Measurements from ENCODE around the gene C9orf57. TPM values are rescaled to one million over a fixed set of nuclear protein-coding genes. Genes with fewer than 3 reads are reported as not detected.
"Not testable (repeated sequence)": the region's sequence is repeated elsewhere in the genome, so short reads cannot be mapped to it uniquely, and the experiment has no call there.

C9orf57 gene
- total RNA-seq, 1 experiment from 2014 or later, result not detected

GRCh38 chr9:72089451-72090130 is 29.2 kb upstream of the C9orf57 start:
- POLR2A ChIA-PET, result no interaction called here
- Histone ChIP-seq H3K36me3 (ENCODE audit: control insufficient read depth, insufficient read depth, low read length) (no peaks in the 10 kb centered on the region), H3K9me3 (no peaks in the 10 kb centered on the region), H3K27me3 (replicated peaks; ENCODE audit: control insufficient read depth, insufficient read depth, low read length) (no peaks in the 10 kb centered on the region), H3K4me3 (ENCODE audit: low read depth, low read length) (no peak overlapping the region), H3K4me1 (no peaks in the 10 kb centered on the region)
- no peak for DNase-seq
- Mint-ChIP-seq H3K9me3 (ENCODE audit: unreplicated experiment) (no peaks in the 10 kb centered on the region), H3K27me3 (ENCODE audit: insufficient read depth, unreplicated experiment) (no peaks in the 10 kb centered on the region), H3K36me3 (ENCODE audit: insufficient read depth, unreplicated experiment) (no peaks in the 10 kb centered on the region), H3K4me1 (ENCODE audit: low read depth, unreplicated experiment) (no peaks in the 10 kb centered on the region), H3K27ac (ENCODE audit: unreplicated experiment) (no peak overlapping the region), H3K4me3 (ENCODE audit: unreplicated experiment) (no peak overlapping the region)
- intact Hi-C loops (cut with micrococcal nuclease; ENCODE audit: unreplicated experiment), result no loop called here
- BruUV-seq (replicated peaks), result no TSS peak
- TF ChIP-seq CTCF (IDR thresholded peaks at IDR 0.05; ENCODE audit: insufficient read depth in 1 of 2, low read depth in 1 of 2, low read length in 1 of 2, severe bottlenecking in 1 of 2, unreplicated experiment in 1 of 2), result no peak
- CTCF ChIA-PET, result no interaction called here

DNA sequence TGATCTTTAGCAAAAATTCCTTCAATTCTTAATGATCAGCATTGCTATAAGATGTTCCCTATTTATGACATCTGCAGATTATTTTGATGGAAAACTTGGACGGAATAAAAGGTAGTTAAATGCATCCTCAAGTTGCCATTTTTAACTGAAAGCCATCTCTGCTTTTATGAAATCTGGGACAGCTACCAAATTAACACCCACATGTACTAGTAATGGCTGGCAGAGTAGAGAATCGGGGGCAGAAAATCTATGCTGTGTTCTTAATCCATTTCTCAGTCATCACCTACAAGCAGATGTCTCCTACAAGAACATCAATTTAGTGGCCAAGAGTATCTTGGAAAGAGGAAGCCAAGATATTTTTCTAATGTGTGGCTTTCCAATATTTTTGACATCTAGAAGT is 22.1 kb upstream of the C9orf57 start:
- DNase-seq, result no peak
- H3K4me1 Mint-ChIP-seq (ENCODE audit: low read depth, unreplicated experiment), result no peaks in the 10 kb centered on the region
- no peaks in the 10 kb centered on the region for H3K27me3 Mint-ChIP-seq (ENCODE audit: insufficient read depth, unreplicated experiment)
- no peaks in the 10 kb centered on the region for H3K9me3 Mint-ChIP-seq (ENCODE audit: unreplicated experiment)
- CTCF ChIA-PET, result no interaction called here
- Histone ChIP-seq H3K4me3 (ENCODE audit: low read depth, low read length) (no peak overlapping the region), H3K36me3 (ENCODE audit: control insufficient read depth, insufficient read depth, low read length) (no peaks in the 10 kb centered on the region), H3K27me3 (replicated peaks; ENCODE audit: control insufficient read depth, insufficient read depth, low read length) (no peaks in the 10 kb centered on the region), H3K9me3 (no peaks in the 10 kb centered on the region), H3K4me1 (no peaks in the 10 kb centered on the region)
- no peak overlapping the region for H3K27ac Mint-ChIP-seq (ENCODE audit: unreplicated experiment)
- H3K36me3 Mint-ChIP-seq (ENCODE audit: insufficient read depth, unreplicated experiment), result no peaks in the 10 kb centered on the region
- intact Hi-C loops (cut with micrococcal nuclease; ENCODE audit: unreplicated experiment), result no loop called here
- no peak for TF ChIP-seq CTCF (IDR thresholded peaks at IDR 0.05; ENCODE audit: insufficient read depth in 1 of 2, low read depth in 1 of 2, low read length in 1 of 2, severe bottlenecking in 1 of 2, unreplicated experiment in 1 of 2)
- no TSS peak for BruUV-seq (replicated peaks)
- no peak overlapping the region for H3K4me3 Mint-ChIP-seq (ENCODE audit: unreplicated experiment)
- POLR2A ChIA-PET, result no interaction called here

GRCh38 chr9:72074666-72075065 is 14.3 kb upstream of the C9orf57 start:
- CTCF ChIA-PET; H3K27ac Mint-ChIP-seq (ENCODE audit: unreplicated experiment); H3K27me3 Mint-ChIP-seq (ENCODE audit: insufficient read depth, unreplicated experiment); H3K9me3 Mint-ChIP-seq (ENCODE audit: unreplicated experiment); H3K4me3 Mint-ChIP-seq (ENCODE audit: unreplicated experiment); intact Hi-C loops (cut with micrococcal nuclease; ENCODE audit: unreplicated experiment); H3K36me3 Mint-ChIP-seq (ENCODE audit: insufficient read depth, unreplicated experiment); H3K9me3 ChIP-seq; BruUV-seq (replicated peaks); H3K4me1 ChIP-seq; H3K4me3 ChIP-seq (ENCODE audit: low read depth, low read length); H3K36me3 ChIP-seq (ENCODE audit: control insufficient read depth, insufficient read depth, low read length); H3K27me3 ChIP-seq (replicated peaks; ENCODE audit: control insufficient read depth, insufficient read depth, low read length); POLR2A ChIA-PET; DNase-seq; H3K4me1 Mint-ChIP-seq (ENCODE audit: low read depth, unreplicated experiment): not testable (repeated sequence)

DNA sequence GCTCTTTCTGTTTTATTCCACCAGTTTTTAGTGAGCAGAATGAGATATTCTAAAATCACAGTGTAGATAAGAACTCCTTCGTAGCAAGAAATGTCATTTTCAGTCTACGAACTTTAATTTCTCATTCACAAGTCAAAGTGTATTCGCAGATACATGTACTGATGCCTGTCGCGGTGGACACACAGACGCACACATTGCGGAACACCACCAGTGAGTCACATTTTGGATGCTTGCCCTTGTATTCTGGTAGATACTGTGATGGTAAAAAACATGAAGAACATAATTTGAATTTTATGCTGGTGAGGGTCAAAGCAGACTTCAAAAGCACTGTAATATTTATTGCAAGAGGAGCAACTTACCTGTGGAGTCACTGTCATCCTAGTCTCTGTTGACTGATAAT is 4.7 kb upstream of the C9orf57 start:
- BruUV-seq (replicated peaks), result no TSS peak

More for the DNA sequence above, 4.7 kb upstream of the C9orf57 start:
- intact Hi-C loops (cut with micrococcal nuclease; ENCODE audit: unreplicated experiment), result no loop called here
- Mint-ChIP-seq H3K4me1 (ENCODE audit: low read depth, unreplicated experiment) (no peaks in the 10 kb centered on the region), H3K9me3 (ENCODE audit: unreplicated experiment) (no peaks in the 10 kb centered on the region), H3K4me3 (ENCODE audit: unreplicated experiment) (no peak overlapping the region), H3K27ac (ENCODE audit: unreplicated experiment) (no peak overlapping the region), H3K27me3 (ENCODE audit: insufficient read depth, unreplicated experiment) (no peaks in the 10 kb centered on the region), H3K36me3 (ENCODE audit: insufficient read depth, unreplicated experiment) (no peaks in the 10 kb centered on the region)
- Histone ChIP-seq H3K4me1 (no peaks in the 10 kb centered on the region), H3K27me3 (replicated peaks; ENCODE audit: control insufficient read depth, insufficient read depth, low read length) (no peaks in the 10 kb centered on the region), H3K9me3 (no peaks in the 10 kb centered on the region), H3K36me3 (ENCODE audit: control insufficient read depth, insufficient read depth, low read length) (no peaks in the 10 kb centered on the region), H3K4me3 (ENCODE audit: low read depth, low read length) (no peak overlapping the region)
- CTCF ChIA-PET, result interaction anchor here (0.6 kb wide), 1 partner anchor 86 kb away, joined by 3 read pairs; no protein-coding TSS in a partner anchor
- no peak for DNase-seq
- POLR2A ChIA-PET, result no interaction called here
- TF ChIP-seq CTCF (IDR thresholded peaks at IDR 0.05; ENCODE audit: insufficient read depth in 1 of 2, low read depth in 1 of 2, low read length in 1 of 2, severe bottlenecking in 1 of 2, unreplicated experiment in 1 of 2), result no peak
